Gastrocnemius medialis (tissue), 4 donors: Measurements from ENCODE around the gene IQCE.

ENCODE experiments used
- CTCF ChIP-seq, 5 experiments: fragments of 450-650 bp in 3 of 5; fragments of 200-600 bp in 2 of 5; sonication (generic) in 2 of 5; IDR thresholded peaks in 4 of 5; conservative IDR thresholded peaks in 1 of 5; 1 replicate in 4 of 5; 2 replicates in 1 of 5; pipeline ENCODE4 v1.5.1; 2016 to 2019; ENCODE audit warnings: antibody characterized with exemption in 5 of 5, mild to moderate bottlenecking in 3 of 5, moderate library complexity in 3 of 5
- POLR2A ChIP-seq, 2 donors: fragments of 450-650 bp; IDR thresholded peaks; one replicate each; pipeline ENCODE4 v1.6.1; 2017; ENCODE audit warnings: antibody characterized with exemption in 2 of 2, mild to moderate bottlenecking in 2 of 2, moderate library complexity in 2 of 2

GRCh38 chr7:2601065-2601464 lies 42.3 kb downstream of the IQCE start:
- TF ChIP-seq CTCF (IDR thresholded peaks at IDR 0.05 in 4 of 5, conservative IDR thresholded peaks at IDR 0.05 in 1 of 5) (no peak), POLR2A (IDR thresholded peaks at IDR 0.05) (no peak)
